Neural cell (in vitro differentiated cells): ENCODE results near the gene RERE.

ENCODE experiments used
- CTCF ChIP-seq: fragments of 450-650 bp; IDR thresholded peaks from 2 replicates; pipeline ENCODE4 v1.5.1; 2014; ENCODE audit warnings: antibody characterized with exemption, mild to moderate bottlenecking, moderate library complexity; ENCODE audit not compliant: poor library complexity, severe bottlenecking
- EZH2 ChIP-seq: fragments of 200-600, 300-800 bp; shearing (Covaris generic), sonication (generic); IDR thresholded peaks from 2 replicates; pipeline ENCODE4 v1.6.1; 2014; ENCODE audit warnings: antibody characterized with exemption, low read length, borderline replicate concordance, mild to moderate bottlenecking; ENCODE audit not compliant: insufficient read depth, poor library complexity, severe bottlenecking
- POLR2AphosphoS5 ChIP-seq: IDR thresholded peaks from 2 replicates; pipeline ENCODE4 v1.6.1; 2012
- REST ChIP-seq: IDR thresholded peaks from 2 replicates; pipeline ENCODE4 v1.6.1; 2012; ENCODE audit warnings: borderline replicate concordance

- TF ChIP-seq CTCF (no peak), POLR2AphosphoS5 (no peak), REST (no peak), EZH2 (no peak)
Measured at GRCh38 chr1:8472668-8473067, 344.8 kb downstream of the RERE start.
